Fibroblast of the aortic adventitia (primary cell): ENCODE measurements around the gene CST9L. TPM values are rescaled to one million over a fixed set of nuclear protein-coding genes. Genes with fewer than 3 reads are reported as not detected.

Source experiments
- DNase-seq: peaks from one replicate; pipeline ENCODE4 v3.0.0-alpha.2; 2010; ENCODE audit warnings: low read depth
- H3K4me3 ChIP-seq: 2 replicates; pipeline ENCODE4 v1.5.1; 2011; ENCODE audit warnings: low read depth, mild to moderate bottlenecking, control low read depth, low read length, moderate library complexity
- total RNA-seq: library from RNA; depleted of rRNA; stranded (reverse); fragments of >200 nt; gene quantifications from 2 replicates; pipeline ENCODE4 v1.2.3, GENCODE V29; 2012; ENCODE audit warnings: low replicate concordance
- TF ChIP-seq, protein P1 (sequence below): IDR thresholded peaks from 2 replicates; pipeline ENCODE4 v1.5.1; 2011; ENCODE audit warnings: mild to moderate bottlenecking, low read length, control low read depth, inconsistent platforms; ENCODE audit not compliant: insufficient read depth

The CST9L gene
- total RNA-seq, 1 donor: not detected

DNA sequence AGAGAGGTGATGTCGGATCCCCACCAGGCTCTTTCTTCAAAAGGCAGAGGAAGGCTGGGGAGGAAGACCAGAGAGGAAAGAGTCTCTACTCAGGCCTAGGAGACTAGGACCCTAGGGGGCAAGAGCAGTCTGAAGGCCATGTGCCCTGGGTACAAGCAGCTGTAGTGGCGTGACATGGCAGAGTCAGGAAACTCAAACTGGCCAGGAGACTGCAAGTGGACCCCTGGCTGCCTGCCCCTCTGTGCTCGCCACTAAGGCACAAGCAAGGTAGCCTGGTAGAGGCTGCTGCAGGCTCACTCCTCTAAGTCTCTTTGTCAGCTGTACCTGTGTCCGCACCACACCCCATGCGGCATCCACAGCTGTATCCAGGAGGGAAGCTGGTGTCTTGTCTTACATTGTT, 19.9 kb downstream of the CST9L start:
- no peak overlapping the region for H3K4me3 ChIP-seq
- no peak for DNase-seq
- TF ChIP-seq, protein P1, sequence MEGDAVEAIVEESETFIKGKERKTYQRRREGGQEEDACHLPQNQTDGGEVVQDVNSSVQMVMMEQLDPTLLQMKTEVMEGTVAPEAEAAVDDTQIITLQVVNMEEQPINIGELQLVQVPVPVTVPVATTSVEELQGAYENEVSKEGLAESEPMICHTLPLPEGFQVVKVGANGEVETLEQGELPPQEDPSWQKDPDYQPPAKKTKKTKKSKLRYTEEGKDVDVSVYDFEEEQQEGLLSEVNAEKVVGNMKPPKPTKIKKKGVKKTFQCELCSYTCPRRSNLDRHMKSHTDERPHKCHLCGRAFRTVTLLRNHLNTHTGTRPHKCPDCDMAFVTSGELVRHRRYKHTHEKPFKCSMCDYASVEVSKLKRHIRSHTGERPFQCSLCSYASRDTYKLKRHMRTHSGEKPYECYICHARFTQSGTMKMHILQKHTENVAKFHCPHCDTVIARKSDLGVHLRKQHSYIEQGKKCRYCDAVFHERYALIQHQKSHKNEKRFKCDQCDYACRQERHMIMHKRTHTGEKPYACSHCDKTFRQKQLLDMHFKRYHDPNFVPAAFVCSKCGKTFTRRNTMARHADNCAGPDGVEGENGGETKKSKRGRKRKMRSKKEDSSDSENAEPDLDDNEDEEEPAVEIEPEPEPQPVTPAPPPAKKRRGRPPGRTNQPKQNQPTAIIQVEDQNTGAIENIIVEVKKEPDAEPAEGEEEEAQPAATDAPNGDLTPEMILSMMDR: no peak

DNA sequence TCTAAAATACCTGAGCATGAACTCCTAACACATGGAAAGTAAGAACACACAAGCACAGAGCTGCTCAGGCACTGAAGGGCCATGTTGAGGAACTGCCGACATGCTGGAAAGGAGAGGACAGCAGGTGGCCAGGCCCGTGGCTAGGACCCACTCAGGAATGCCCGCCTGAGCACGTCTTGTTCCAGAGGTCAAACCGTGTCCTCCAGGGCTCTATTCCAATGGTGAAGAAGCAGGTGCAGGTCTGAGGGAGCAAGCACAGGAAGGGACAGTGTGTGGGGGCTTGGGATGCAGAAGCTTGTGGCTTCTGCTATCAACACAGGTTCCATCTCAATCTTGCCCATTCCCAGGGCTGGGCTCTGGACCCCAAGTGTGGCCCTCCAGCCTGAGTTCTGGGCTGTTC, 20.7 kb downstream of the CST9L start:
- no peak overlapping the region for H3K4me3 ChIP-seq
- TF ChIP-seq, protein P1: no peak
- no peak for DNase-seq

DNA sequence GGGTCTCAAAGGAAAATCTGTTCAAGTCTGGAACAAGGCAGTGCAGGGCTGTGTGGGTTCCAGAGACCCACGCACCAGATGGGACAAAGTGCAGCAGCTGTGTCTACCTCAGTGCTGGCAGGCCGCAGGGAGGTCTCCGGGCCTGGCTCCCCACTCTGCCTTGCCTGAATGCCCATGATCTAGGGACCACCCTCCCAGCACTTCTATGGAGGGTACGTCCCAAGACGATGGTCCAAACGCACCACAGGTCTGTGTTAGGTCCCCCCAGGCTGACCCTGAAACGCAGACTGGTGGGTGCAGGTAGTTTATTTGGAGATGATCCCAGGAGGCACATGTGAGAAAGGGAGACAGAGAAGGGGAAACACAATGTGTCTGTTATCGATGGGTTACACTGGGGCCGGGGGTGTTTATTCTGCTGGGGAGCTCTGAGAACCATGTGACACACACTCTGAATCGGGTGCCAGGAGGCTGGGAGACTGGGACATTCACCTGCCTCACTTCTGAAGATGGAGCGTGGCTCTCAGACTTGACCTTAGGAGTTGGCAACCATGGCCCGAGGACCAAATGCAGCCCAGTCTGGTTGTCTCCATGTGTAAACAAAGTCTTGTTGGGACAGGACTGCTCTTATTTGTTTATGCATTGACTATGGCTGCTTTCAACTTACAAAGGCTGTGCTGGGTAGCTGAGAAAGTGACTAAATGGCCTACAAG, 21.7 kb downstream of the CST9L start:
- TF ChIP-seq, protein P1: no peak
- DNase-seq: no peak

DNA sequence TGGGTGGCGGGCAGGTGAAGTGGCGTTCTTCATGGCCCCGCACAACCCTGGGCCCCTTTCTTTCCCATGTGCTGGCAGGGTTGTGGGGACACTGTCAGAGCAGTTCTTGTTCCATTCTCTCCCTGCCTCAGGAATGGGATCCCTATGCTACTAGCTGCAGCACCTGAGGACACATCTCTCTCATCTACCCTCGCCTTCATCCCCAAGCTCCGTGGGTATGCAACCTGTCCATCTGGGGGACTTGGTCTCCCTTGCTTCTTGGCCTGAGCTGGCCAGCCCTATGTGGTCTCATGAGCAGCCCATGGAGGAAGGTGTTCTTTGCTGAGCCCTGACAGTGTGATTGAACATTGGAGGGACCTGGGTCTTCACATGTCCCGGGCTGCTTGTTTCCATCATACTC, 24.2 kb downstream of the CST9L start:
- TF ChIP-seq, protein P1: no peak
- DNase-seq: no peak
- H3K4me3 ChIP-seq: no peak overlapping the region

More for the DNA sequence above, 21.7 kb downstream of the CST9L start:
- no peak overlapping the region for H3K4me3 ChIP-seq

DNA sequence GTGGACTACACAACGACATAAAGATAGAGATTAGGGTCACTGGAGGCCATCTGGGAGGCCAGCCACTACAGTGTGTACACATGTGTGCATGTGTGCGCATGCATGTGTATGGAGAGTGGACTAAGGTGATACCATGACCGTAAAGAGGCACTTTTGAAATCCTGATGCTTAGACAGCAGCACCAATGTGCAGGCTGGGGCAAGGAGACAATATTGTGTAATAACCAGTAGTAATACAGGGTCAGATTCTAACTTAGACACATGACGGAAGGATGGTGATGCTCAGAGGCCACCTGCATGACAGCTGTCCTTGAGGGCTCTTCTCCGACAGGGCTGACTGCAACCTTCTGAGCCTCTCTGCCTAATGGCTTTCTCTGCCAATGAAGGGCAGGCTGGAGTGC, 25.5 kb downstream of the CST9L start:
- no peak for DNase-seq
- no peak overlapping the region for H3K4me3 ChIP-seq
- TF ChIP-seq, protein P1: no peak

DNA sequence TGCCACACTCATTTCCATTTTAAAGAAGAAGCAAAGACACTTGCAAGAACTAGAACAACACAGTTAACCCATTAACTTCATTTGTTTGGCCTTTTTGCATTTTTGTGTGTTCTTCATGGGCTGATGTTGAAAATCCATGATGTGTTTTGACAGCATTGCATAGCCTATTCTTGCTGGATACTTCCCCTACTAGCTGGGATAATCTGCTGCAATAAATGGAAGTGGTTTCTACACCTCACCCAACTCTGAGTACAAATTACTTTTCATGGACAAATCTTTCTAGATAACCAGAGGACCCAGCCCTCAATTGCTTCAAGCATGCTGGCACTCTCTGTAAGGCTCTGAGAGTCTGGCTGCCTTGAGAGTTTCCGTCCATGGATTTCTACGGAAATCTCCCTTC, 26.5 kb downstream of the CST9L start:
- no peak overlapping the region for H3K4me3 ChIP-seq
- TF ChIP-seq, protein P1: no peak
- no peak for DNase-seq

DNA sequence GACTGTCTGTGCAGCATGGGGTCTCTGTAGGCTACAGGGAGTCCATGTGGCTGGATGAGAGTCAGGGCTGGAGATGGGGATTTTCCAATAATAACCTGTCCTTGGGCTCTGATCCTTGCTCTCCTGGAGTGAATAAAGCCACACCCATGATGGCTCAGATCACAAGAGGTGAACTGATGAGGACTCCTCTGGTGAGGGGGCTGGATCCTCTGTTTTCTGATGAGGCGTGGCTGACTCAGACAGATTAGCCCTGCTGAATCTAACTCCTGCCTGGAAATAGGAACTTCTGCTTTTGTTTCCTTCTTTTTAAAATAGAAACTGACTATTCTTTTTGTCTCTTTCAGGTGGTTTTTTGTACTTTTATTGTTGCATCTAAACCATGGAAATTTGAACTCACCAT, 27.0 kb downstream of the CST9L start:
- no peak for DNase-seq
- H3K4me3 ChIP-seq: no peak overlapping the region
- TF ChIP-seq, protein P1: no peak
